BJ (cell line): ENCODE data around the gene GTF3A. TPM values are rescaled to one million over a fixed set of nuclear protein-coding genes. Genes with fewer than 3 reads are reported as not detected.

Experiments used
- CTCF ChIA-PET: fragments of 350-600 bp; formaldehyde crosslinking; extraction: SDS; loops from one replicate; lab custom pipeline; 2021; ENCODE audit warnings: antibody characterized with exemption, inconsistent platforms; lab: Yijun Ruan, JAX
- POLR2A ChIA-PET: fragments of 300-600 bp; sonication (Branson Sonifier 250); formaldehyde crosslinking; extraction: SDS; loops from one replicate; lab custom pipeline; 2021; ENCODE audit warnings: antibody characterized with exemption; lab: Charles Lee
- DNase-seq: peaks from one replicate; pipeline ENCODE4 v3.0.0-alpha.2; 2011; ENCODE audit warnings: low read depth
- H3K27me3 ChIP-seq: 2 replicates; pipeline ENCODE4 v1.6.0; 2011; ENCODE audit warnings: low read length; ENCODE audit not compliant: control insufficient read depth, insufficient read depth
- H3K36me3 ChIP-seq: 2 replicates; pipeline ENCODE4 v1.5.1; 2011; ENCODE audit warnings: low read length; ENCODE audit not compliant: control insufficient read depth, insufficient read depth
- H3K4me3 ChIP-seq: 2 replicates; pipeline ENCODE4 v1.5.1; 2011; ENCODE audit warnings: low read depth, mild to moderate bottlenecking, control low read depth, low read length
- polyA plus RNA-seq: library from polyadenylated mRNA; depleted of rRNA; stranded (reverse); fragments of >200 nt; gene quantifications from 2 replicates; pipeline ENCODE4 v1.2.3, GENCODE V29; 2011; rRNA removed
- small RNA-seq: library from RNA; depleted of rRNA; stranded (forward); fragments of <200 nt; gene quantifications from one replicate; pipeline ENCODE3, GENCODE V24; 2012; ENCODE audit warnings: low replicate concordance, low read depth; ENCODE audit not compliant: insufficient read length
- TF ChIP-seq, protein P1 (sequence below): IDR thresholded peaks from 2 replicates; pipeline ENCODE4 v1.5.1; 2011; ENCODE audit warnings: low read depth, mild to moderate bottlenecking, control low read depth, inconsistent platforms, low read length, moderate library complexity; ENCODE audit not compliant: insufficient read depth

GTF3A gene
- polyA plus RNA-seq, 1 experiment = 42.7 TPM

GRCh38 chr13:27483421-27483820 lies 59.0 kb downstream of the GTF3A start:
- DNase-seq = no peak
- CTCF ChIA-PET = interaction anchor here (2.1 kb wide), 1 partner anchor 343 kb away, joined by 6 read pairs; no protein-coding TSS in a partner anchor
- TF ChIP-seq, protein P1, sequence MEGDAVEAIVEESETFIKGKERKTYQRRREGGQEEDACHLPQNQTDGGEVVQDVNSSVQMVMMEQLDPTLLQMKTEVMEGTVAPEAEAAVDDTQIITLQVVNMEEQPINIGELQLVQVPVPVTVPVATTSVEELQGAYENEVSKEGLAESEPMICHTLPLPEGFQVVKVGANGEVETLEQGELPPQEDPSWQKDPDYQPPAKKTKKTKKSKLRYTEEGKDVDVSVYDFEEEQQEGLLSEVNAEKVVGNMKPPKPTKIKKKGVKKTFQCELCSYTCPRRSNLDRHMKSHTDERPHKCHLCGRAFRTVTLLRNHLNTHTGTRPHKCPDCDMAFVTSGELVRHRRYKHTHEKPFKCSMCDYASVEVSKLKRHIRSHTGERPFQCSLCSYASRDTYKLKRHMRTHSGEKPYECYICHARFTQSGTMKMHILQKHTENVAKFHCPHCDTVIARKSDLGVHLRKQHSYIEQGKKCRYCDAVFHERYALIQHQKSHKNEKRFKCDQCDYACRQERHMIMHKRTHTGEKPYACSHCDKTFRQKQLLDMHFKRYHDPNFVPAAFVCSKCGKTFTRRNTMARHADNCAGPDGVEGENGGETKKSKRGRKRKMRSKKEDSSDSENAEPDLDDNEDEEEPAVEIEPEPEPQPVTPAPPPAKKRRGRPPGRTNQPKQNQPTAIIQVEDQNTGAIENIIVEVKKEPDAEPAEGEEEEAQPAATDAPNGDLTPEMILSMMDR = no peak
- H3K36me3 ChIP-seq = no peaks in the 10 kb centered on the region
- peaks cover 6% of the 10 kb centered on the region for H3K27me3 ChIP-seq
- no peak overlapping the region for H3K4me3 ChIP-seq
- POLR2A ChIA-PET = no interaction called here

Small RNA genes within 50 kb of the gene (small RNA-seq; reads per million reads assigned to genes)
- gene RNY1P1 = not detected

Other genes with a start within 250 kb of the GTF3A start
- 771 and 1,498 TPM in 2 replicates for gene RPL21, start 173.1 kb upstream of the GTF3A start, polyA plus RNA-seq
- gene RASL11A, start 153.8 kb upstream of the GTF3A start, polyA plus RNA-seq = 37.6 and 67.0 TPM in 2 replicates
- gene MTIF3, start 25.9 kb downstream of the GTF3A start, polyA plus RNA-seq = 32.7 and 64.0 TPM in 2 replicates
- 4.6 and 5.5 TPM in 2 replicates for gene LNX2, start 195.9 kb downstream of the GTF3A start, polyA plus RNA-seq
- 79.4 and 105 TPM in 2 replicates for gene POLR1D, start 197.3 kb downstream of the GTF3A start, polyA plus RNA-seq